Breast epithelium (tissue), 3 donors: ENCODE results near the gene DGKI.

Experiments
- POLR2AphosphoS5 ChIP-seq, 3 donors: sonication (generic); formaldehyde crosslinking; IDR thresholded peaks; one replicate each; pipeline ENCODE4 v1.6.1; 2017; ENCODE audit warnings: antibody characterized with exemption in 3 of 3
- TF ChIP-seq, protein P1 (sequence below), 3 donors: fragments of 450-650 bp; IDR thresholded peaks; one replicate each; pipeline ENCODE4 v1.5.1; 2016 to 2017; ENCODE audit warnings: antibody characterized with exemption in 3 of 3, mild to moderate bottlenecking in 3 of 3, moderate library complexity in 3 of 3

- TF ChIP-seq, protein P1, sequence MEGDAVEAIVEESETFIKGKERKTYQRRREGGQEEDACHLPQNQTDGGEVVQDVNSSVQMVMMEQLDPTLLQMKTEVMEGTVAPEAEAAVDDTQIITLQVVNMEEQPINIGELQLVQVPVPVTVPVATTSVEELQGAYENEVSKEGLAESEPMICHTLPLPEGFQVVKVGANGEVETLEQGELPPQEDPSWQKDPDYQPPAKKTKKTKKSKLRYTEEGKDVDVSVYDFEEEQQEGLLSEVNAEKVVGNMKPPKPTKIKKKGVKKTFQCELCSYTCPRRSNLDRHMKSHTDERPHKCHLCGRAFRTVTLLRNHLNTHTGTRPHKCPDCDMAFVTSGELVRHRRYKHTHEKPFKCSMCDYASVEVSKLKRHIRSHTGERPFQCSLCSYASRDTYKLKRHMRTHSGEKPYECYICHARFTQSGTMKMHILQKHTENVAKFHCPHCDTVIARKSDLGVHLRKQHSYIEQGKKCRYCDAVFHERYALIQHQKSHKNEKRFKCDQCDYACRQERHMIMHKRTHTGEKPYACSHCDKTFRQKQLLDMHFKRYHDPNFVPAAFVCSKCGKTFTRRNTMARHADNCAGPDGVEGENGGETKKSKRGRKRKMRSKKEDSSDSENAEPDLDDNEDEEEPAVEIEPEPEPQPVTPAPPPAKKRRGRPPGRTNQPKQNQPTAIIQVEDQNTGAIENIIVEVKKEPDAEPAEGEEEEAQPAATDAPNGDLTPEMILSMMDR (IDR thresholded peaks at IDR 0.05) = no peak
- TF ChIP-seq POLR2AphosphoS5 (IDR thresholded peaks at IDR 0.05) = no peak
These were observed 178.4 kb downstream of the DGKI start for GRCh38 chr7:137668404-137668803.
